Liver (tissue), 3 donors: ENCODE measurements around the gene PRCC.

Source experiments
- CTCF ChIP-seq: fragments of 150-350 bp; IDR thresholded peaks from 2 replicates; pipeline ENCODE4 v1.5.1; 2017; ENCODE audit warnings: improper control_type of control experiment, low read depth, low read length; ENCODE audit not compliant: missing input control
- FOXA1 ChIP-seq: IDR thresholded peaks from 2 replicates; pipeline ENCODE4 v1.6.1; 2016; ENCODE audit warnings: antibody characterized with exemption
- MAX ChIP-seq: IDR thresholded peaks from 2 replicates; pipeline ENCODE4 v1.6.1; 2016; ENCODE audit warnings: antibody characterized with exemption
- SP1 ChIP-seq: IDR thresholded peaks from 2 replicates; pipeline ENCODE4 v1.6.1; 2018; ENCODE audit warnings: antibody characterized with exemption, mild to moderate bottlenecking
- YY1 ChIP-seq: IDR thresholded peaks from 2 replicates; pipeline ENCODE4 v1.6.1; 2016; ENCODE audit warnings: antibody characterized with exemption, mild to moderate bottlenecking
- donor health status: healthy.
- donor health status: healthy.

- TF ChIP-seq CTCF, result no peak
- no peak for TF ChIP-seq FOXA1
- no peak for TF ChIP-seq SP1
- TF ChIP-seq YY1, result no peak
- TF ChIP-seq MAX, result no peak
These were observed 40.3 kb downstream of the PRCC start for GRCh38 chr1:156807627-156808026.
